Activated CD4-positive, alpha-beta T cell treated with anti-CD3 and anti-CD28 coated beads for 48 hours (primary cell): ENCODE data around the gene RORB.

Source experiments
- DNase-seq: peaks from one replicate; pipeline ENCODE4 v3.0.0-alpha.2; 2020

RORB gene

DNA sequence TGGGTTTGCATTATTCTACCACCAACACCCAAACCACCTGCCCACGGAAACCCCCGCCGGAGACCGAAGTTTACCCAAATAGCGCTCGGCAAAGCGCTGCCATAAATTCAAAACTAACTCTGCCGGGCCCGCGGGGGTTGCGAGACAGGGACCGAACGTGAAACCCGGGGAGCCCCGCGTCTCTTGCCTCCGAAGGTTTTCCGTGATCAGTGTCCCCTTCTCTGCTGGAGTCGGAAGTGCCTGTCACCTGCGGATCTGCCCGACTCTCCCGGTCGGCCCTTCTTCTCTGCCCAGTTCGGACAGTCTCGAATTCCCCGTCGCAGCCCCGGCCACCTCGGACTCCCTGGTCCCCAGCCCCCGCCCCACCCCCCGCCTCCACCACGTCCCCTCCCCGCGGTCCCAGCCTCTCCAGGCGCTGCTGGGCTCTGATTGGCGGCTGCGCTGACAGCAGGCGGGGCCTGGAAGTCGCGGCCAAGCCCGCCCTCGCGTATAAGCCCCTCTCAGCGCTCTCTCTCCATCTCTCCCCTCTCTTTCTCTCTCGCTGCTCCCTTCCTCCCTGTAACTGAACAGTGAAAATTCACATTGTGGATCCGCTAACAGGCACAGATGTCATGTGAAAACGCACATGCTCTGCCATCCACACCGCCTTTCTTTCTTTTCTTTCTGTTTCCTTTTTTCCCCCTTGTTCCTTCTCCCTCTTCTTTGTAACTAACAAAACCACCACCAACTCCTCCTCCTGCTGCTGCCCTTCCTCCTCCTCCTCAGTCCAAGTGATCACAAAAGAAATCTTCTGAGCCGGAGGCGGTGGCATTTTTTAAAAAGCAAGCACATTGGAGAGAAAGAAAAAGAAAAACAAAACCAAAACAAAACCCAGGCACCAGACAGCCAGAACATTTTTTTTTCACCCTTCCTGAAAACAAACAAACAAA is at the start of gene RORB:
RORB (plus strand) TSS at position 517 of the 929 bp plus-strand sequence. CDS start 642 bp downstream, outside the sequence.
- peak; percentile 33 for DNase-seq

DNA sequence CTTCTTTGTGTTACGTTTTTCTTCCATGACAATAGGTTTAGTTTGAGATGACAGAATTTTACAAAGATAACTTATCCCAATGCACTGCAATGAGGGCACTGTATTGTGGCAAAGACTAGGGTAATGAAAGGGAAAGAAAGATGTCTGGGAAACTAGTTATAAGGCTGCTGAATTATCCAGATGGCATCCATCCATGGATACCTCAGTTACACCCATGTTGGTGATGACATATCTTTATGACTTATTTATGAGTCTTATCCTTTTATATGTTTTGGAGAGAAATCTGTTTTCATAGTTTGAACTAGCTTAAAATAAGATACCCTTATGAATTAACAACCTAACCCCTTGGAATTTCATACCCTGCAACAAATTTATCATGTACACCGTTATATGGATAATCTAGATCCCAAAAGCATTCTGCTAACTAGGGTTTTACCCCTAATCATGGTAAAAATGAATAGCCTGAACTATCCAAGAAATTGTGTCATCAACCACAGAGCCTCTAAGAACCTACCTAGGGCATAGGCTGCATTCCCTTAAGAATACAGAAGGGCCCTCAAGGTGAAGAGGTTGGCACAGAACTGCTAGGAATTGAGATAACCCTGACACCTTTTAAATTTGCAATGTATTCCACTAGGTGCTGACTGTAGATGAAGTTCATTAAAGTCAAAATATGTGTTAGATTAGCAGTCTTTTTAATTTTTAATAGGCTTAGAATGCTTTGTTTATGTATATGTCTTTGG is 49.5 kb upstream of the RORB start:
- no peak for DNase-seq

DNA sequence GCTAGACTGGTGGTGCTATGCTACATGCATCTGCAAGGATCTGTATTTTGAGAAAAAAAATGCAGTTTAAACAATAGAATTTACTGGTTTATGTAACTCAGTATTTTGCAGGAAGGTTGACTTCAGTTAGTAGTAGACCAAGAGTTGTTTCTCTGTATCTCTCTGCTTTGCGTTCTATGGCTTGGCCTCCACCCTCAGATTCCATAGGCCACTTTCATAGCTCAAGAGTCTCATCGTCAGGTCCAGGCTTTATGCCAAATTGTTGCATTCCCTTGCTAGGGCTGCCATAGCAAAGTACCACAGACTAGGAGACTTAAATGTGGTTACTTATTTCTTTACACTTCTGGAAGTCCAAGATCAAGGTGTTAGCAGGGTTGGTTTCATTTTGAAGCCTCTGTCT is 48.1 kb upstream of the RORB start:
- no peak for DNase-seq

DNA sequence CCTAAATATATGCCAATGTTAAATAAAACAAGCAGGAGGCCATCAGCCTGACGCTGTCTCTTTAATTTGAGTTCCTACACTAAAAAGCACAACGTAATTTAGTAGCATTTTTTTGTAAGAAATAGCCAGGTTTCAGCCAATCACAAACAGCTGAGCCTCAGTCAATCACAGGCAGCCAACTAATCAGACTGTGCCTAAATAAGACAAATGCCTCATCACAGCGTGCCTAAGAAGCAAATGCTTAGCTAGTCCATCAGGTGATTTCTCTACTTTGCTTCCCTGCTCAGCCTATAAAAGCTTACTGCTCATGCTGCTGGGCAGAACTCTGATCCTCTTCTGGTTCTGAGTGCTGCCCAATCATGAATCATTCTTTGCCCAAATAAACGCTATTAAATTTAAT is 38.3 kb upstream of the RORB start:
- no peak for DNase-seq

GRCh38 chr9:74463825-74464224 is 33.3 kb upstream of the RORB start:
- DNase-seq, result no peak

GRCh38 chr9:74478606-74479005 is 18.5 kb upstream of the RORB start:
- no peak for DNase-seq

GRCh38 chr9:74479711-74480110 is 17.4 kb upstream of the RORB start:
- DNase-seq, result no peak

- no peak for DNase-seq
These were observed 9.7 kb upstream of the RORB start for GRCh38 chr9:74487395-74487794.

- DNase-seq, result no peak
These were observed 3.6 kb upstream of the RORB start for GRCh38 chr9:74493512-74493911.

GRCh38 chr9:74494490-74494889 is 2.6 kb upstream of the RORB start:
- no peak for DNase-seq

GRCh38 chr9:74496406-74496805 is 729 bp upstream of the RORB start:
- DNase-seq, result no peak

DNA sequence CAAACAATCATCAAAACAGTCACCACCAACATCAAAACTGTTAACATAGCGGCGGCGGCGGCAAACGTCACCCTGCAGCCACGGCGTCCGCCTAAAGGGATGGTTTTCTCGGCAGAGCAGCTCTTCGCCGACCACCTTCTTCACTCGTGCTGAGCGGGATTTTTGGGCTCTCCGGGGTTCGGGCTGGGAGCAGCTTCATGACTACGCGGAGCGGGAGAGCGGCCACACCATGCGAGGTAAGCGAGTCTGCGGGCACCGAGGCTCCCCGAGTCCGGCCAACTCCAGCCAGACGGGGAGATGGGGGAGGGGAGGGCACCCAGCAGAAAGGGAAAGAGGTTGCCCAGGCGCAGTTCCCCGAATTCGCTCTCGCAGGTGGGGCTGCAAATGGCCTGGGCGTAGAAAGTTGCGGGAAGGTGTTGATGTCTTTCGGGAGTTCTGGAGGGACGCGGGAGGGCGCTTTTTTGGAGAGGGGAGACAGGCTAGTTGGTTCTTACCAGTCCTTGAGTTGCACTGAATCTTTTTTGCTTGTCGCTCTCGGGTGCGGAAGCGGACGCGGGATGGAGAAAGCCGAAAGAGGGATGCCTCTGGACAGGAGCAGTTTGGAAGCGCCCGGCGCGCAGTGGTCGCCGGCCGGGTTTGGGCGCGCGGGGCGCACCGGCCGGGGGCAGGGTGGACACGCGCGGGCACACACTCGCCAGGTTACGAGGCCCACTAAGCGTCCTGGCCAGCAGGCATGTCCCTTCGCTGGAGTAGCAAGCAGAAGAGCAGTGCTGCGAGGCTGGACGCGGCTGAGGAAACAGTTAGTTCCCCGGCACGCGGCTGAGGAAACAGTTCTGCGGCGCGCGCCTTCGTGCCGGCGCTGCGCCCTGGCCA is 849 bp downstream of the RORB start:
- DNase-seq, result peak; percentile 23

- peak; percentile 2 for DNase-seq
These were observed 1.5 kb downstream of the RORB start for GRCh38 chr9:74498621-74499095.

- no peak for DNase-seq
These were observed 2.0 kb downstream of the RORB start for GRCh38 chr9:74499111-74499601.

DNA sequence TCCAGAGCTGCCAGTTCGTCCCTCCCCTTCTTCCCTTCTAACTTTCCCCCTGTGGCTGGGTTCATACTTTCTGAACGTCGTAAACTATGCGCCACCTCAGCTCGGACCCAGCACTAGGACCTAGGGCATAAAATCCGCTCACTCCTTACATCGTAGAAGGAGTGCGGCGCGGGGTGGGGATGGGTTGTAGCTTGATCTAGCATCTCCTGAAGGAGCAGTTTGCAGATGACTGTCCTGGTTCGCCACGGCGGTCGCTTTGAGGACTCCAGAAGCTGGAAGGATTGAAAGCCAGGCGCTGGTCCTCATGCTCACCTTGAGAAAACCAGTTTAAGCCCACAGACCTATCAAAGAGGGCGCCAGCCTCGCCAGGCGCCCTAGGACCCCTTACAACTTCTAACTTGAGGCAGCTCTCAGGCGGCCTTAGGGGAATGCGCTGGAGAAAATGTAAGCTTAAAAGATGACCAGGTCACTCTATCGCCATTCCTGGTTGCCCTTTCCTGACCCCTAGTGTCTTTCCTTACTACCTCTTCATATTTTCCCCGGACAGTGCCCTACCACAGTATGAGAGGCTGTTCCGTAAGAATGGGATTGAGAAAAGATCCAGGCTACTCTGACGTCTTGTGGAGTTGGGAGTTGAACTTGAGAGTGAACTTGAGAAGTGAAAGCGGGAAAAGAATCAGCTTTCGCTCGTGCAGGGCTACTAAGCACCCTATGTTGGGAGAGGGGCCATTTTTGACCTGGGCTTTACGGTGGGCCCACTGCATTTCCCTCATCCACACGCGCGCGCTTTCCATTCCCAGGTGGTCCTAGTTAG is 2.8 kb downstream of the RORB start:
- peak; percentile 8 for DNase-seq

DNA sequence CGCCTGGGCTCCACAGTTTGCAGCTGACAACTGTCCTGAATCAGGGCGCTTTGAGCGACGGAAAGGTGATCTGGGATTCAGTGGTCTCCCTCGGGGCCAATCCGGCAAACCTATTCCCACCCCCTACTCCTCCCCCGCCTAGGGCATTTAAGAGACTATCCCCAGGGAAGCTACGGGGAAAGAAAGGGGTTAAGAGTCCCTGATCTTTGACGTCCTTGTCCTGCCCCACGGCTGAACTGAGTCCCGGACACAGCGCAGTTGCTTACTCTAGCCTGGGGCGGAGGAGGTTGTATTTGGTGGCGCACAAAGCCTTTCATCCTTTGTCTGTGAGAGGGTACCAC is 3.4 kb downstream of the RORB start:
- no peak for DNase-seq

DNA sequence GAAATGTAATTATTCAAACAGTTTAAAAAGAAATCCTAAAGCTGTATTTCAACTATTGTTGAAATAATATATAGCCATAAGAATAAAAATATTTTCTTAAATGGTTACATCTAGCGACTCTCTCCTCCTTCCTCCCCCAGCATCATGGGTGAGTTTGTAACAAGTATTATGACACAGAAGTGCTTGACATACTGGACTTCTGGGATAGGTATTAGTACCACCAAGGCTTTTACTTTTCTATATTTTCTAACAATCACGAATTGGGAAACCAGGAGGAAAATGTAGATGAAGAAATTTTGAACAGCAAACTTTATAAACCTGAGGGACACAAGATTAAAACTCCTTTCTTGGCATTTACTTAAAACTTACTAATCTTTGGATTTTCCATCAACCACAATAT is 4.4 kb downstream of the RORB start:
- DNase-seq, result no peak

DNA sequence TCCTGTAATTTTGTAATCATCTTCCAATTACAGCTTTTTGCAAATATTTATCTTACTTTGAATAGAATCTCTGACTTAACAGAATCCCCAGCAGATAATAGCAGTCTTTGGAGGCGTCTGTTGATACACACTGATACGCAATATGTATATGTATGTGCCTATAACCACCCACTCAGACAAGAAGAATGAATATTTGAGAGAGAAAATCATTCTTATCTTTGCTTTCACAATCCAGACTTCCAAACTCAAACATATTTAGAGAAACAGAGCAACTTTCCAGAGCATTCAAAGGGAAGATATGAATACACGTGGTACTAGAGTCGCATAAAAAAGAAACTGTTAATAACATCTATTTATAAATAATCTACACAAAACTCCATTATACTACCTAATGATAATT is 6.1 kb downstream of the RORB start:
- DNase-seq, result no peak

DNA sequence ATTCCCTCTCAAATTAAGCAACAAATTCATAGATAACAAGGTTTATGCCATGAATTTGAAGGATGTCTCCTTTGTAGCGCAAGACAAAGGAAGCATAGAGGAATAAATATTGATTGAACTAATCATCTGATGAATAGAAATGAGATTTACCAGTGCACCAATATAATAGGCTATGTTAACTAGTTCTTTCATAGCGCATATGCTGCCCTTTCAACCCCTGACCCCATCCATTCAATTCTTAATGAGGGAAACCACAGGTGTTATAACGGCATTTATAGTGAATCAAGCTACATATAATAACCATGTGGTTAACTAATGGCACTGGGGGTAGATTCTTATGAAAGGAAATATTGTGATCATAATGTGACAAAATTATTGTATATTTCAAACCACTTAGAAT is 6.5 kb downstream of the RORB start:
- DNase-seq, result no peak

DNA sequence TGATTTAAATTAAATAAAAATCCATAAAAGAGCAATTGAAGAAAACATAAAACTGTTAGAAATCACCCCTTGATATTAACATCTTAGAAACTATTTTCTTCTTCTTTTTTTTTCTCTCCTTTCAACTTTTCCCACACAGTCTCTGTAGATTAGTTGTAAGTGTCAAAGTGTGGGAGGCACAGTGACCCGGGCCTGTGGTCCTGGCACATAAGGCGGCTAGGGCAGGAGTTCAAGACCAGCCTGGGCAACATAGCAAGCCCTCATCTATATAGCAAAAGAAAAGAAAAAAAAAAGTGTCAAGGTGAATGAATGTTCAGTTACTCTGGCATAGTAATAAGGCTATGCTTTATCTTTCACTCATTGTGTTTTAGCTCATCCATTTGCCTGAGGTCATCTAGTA is 14.2 kb downstream of the RORB start:
- DNase-seq, result no peak

GRCh38 chr9:74512416-74512815 is 15.3 kb downstream of the RORB start:
- DNase-seq, result no peak

GRCh38 chr9:74513221-74513620 is 16.1 kb downstream of the RORB start:
- DNase-seq, result no peak
